Measurements from ENCODE around the gene CLTCL1. TPM values are rescaled to one million over a fixed set of nuclear protein-coding genes. Genes with fewer than 3 reads are reported as not detected.
A peak's percentile ranks its signal among the peaks of the same experiment; 100 is the strongest.

Gene CLTCL1
- total RNA-seq, 1 donor from 2014 or later: 13.5 TPM

GRCh38 chr22:19176732-19177131 is 114.8 kb downstream of the CLTCL1 start:
- H3K27me3 Mint-ChIP-seq (ENCODE audit: unreplicated experiment): peaks cover 6% of the 10 kb centered on the region

GRCh38 chr22:19176175-19176643 is 115.3 kb downstream of the CLTCL1 start:
- Mint-ChIP-seq H3K4me3 (ENCODE audit: unreplicated experiment) (no peak overlapping the region), H3K9me3 (ENCODE audit: unreplicated experiment) (no peaks in the 10 kb centered on the region), H3K27me3 (ENCODE audit: unreplicated experiment) (peaks cover 7% of the 10 kb centered on the region), H3K36me3 (ENCODE audit: low read depth, unreplicated experiment) (peaks cover 7% of the 10 kb centered on the region), H3K27ac (ENCODE audit: unreplicated experiment) (peak overlapping the region; percentile 52), H3K4me1 (ENCODE audit: unreplicated experiment) (peaks cover 15% of the 10 kb centered on the region)
- no peak for DNase-seq (ENCODE audit: low spot score)
- TF ChIP-seq CTCF (IDR thresholded peaks at IDR 0.05; ENCODE audit: unreplicated experiment): no peak

More at GRCh38 chr22:19176732-19177131, 114.8 kb downstream of the CLTCL1 start:
- Mint-ChIP-seq H3K9me3 (ENCODE audit: unreplicated experiment) (no peaks in the 10 kb centered on the region), H3K36me3 (ENCODE audit: low read depth, unreplicated experiment) (peaks cover 7% of the 10 kb centered on the region), H3K27ac (ENCODE audit: unreplicated experiment) (no peak overlapping the region), H3K4me3 (ENCODE audit: unreplicated experiment) (peak overlapping the region; percentile 78), H3K4me1 (ENCODE audit: unreplicated experiment) (peaks cover 15% of the 10 kb centered on the region)
- DNase-seq (ENCODE audit: low spot score): no peak
- no peak for TF ChIP-seq CTCF (IDR thresholded peaks at IDR 0.05; ENCODE audit: unreplicated experiment)

DNA sequence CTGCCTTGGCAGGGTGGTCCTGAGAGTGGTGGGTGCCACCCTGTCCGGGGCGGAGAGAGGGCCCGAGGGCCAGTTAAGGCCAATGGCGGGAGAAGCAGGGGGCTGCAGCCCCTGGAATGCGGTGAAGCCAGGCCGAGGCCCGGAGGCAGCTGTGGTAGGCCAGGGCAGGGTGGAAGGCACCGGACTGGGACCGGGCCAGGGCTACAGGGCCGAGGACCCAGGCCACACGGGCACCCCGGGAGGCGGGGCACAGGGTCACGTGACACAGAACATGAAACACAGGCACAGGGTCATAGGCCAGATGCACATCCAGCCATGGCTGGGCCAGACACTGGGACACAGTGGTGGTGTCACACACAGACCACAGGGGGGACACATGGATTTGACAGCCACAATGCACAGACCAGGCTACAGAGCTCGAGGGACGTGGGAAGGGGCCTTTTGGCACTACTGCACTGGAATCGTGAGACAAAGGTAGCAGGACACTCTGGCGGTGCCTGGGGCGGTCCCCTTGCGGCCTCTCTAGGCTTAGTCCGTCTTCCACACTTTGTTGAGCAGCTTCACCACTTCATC is 115.8 kb downstream of the CLTCL1 start:
- no peak for DNase-seq (ENCODE audit: low spot score)
- H3K36me3 Mint-ChIP-seq (ENCODE audit: low read depth, unreplicated experiment): peaks cover 7% of the 10 kb centered on the region
- H3K27ac Mint-ChIP-seq (ENCODE audit: unreplicated experiment): peak overlapping the region; percentile 52
- no peaks in the 10 kb centered on the region for H3K9me3 Mint-ChIP-seq (ENCODE audit: unreplicated experiment)
- H3K4me1 Mint-ChIP-seq (ENCODE audit: unreplicated experiment): peaks cover 18% of the 10 kb centered on the region
- H3K27me3 Mint-ChIP-seq (ENCODE audit: unreplicated experiment): peaks cover 10% of the 10 kb centered on the region
- TF ChIP-seq CTCF (IDR thresholded peaks at IDR 0.05; ENCODE audit: unreplicated experiment): no peak
- no peak overlapping the region for H3K4me3 Mint-ChIP-seq (ENCODE audit: unreplicated experiment)

GRCh38 chr22:19175026-19175601 is 116.4 kb downstream of the CLTCL1 start:
- H3K27ac Mint-ChIP-seq (ENCODE audit: unreplicated experiment): no peak overlapping the region
- H3K4me1 Mint-ChIP-seq (ENCODE audit: unreplicated experiment): peaks cover 21% of the 10 kb centered on the region
- no peak for TF ChIP-seq CTCF (IDR thresholded peaks at IDR 0.05; ENCODE audit: unreplicated experiment)

More at GRCh38 chr22:19175026-19175601, 116.4 kb downstream of the CLTCL1 start:
- Mint-ChIP-seq H3K4me3 (ENCODE audit: unreplicated experiment) (no peak overlapping the region), H3K27me3 (ENCODE audit: unreplicated experiment) (peaks cover 13% of the 10 kb centered on the region), H3K9me3 (ENCODE audit: unreplicated experiment) (no peaks in the 10 kb centered on the region), H3K36me3 (ENCODE audit: low read depth, unreplicated experiment) (peaks cover 7% of the 10 kb centered on the region)
- DNase-seq (ENCODE audit: low spot score): no peak

All from endothelial cell (in vitro differentiated cells).